ENCODE data around the gene ATAD3A.

- TF ChIP-seq CTCF (IDR thresholded peaks at IDR 0.05; ENCODE audit: insufficient read depth, low read length) (no peak), SPI1 (IDR thresholded peaks at IDR 0.05; ENCODE audit: borderline replicate concordance, low read depth) (no peak)
Measured at GRCh38 chr1:1577367-1578011, 65.5 kb downstream of the ATAD3A start.
